GM21529 (cell line): ENCODE data around the gene TEAD4.

Experiments
- ATAC-seq: cut with Tn5 transposase; IDR thresholded peaks from one replicate; pipeline ENCODE4 v1.9.1; 2021; ENCODE audit not compliant: unreplicated experiment

The TEAD4 gene

DNA sequence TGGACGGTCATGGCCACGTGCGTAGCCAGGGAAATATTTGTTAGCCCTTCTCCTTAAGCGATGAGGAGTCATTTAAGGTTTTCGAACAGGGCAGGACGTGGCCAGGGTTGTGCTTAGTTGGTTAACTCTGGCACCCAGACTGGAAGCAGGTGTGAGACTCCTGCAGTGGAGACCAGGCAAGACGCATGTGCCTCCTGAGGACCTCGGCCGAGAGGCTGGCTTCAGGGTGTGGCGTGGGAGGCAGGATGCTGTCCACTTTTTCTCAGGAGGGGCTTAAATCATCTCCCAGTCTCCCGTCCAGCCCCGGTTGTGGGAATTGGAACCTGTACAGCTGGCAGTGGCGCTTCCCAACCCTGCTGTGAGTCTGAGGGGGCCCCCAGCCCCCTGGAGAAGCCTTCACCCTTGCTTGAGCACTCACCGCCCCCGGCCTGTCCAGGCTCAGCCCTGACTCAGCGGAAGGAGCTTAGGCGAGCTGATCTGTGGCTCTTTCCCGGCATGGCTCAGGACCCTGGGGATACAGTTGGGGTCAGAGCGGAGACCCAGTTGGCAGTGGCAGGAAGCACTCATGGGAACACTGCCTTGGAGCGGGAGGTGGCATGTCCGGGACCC is 71.7 kb downstream of the TEAD4 start:
- no peak for ATAC-seq

DNA sequence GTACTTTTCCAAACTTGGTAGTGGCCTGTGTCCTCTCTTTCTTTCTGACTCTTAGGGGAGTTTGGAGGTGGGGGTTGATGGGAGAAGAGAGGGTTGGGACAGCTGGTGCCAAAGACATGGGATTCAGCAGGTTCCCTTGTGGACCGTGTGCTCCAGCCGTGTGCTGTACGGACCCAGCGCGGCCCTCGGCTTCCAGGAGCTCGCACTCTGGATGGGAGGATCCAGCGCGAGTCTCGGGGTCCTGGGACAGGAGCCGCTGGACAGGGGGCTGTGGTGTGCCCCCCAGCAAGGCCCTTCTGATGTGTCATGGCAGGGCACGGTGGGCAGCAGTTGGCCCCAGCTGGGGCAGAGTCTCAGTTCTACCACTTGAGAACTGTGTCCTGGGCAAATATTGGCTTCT is 73.0 kb downstream of the TEAD4 start:
- no peak for ATAC-seq

DNA sequence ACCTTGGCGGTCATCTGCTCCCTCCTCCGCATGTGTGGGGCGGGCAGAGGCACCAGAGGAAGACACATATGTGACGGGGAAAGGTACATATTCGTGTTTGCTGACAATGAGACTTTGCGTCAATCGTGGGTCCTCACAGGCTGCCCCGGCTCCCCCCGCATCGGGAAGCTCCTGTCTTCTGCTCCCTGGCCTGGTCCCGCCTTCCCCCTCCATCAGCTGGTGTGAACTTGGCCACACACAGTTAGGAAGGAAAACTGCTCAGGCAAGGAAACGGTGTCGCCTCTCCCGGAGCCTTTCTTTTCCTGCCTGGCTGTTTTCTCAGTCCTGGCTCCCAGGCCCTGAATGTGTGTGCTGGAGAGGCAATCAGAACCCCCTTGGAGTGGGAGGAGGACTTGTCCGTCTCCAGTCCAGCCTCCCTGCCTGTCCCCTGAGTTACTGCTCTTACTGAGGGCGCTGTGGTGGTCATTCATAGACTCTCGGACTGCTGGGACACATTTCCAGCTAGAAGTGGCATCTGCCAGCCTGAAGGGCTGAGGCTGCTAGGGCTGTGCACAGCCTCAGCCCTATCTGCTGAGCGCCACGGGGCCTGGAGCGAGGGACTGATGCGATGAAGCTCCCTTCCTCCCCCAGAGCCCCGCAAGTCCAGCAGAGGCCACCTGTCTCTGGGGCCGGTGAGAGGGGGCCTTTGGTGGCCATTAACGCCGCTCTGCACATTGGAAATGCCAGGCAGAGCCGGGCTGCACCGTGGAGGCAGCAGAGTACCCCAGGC is 73.8 kb downstream of the TEAD4 start:
- no peak for ATAC-seq

DNA sequence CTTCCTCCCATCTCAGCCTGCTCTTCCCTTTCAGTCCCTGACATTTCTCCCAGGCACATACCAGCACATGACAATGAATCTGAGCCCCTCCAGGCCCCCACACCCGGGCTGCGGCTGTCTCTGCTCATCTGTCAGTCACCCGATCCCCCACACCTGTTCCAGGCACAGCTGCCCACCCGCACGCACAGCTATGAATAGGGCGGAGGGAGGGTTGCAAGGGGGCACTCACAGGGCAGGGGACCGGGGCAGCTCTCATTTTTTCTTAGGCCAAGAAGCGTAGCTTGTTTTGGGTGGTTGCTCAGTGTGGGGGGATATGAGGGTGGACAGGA is 74.3 kb downstream of the TEAD4 start:
- no peak for ATAC-seq

DNA sequence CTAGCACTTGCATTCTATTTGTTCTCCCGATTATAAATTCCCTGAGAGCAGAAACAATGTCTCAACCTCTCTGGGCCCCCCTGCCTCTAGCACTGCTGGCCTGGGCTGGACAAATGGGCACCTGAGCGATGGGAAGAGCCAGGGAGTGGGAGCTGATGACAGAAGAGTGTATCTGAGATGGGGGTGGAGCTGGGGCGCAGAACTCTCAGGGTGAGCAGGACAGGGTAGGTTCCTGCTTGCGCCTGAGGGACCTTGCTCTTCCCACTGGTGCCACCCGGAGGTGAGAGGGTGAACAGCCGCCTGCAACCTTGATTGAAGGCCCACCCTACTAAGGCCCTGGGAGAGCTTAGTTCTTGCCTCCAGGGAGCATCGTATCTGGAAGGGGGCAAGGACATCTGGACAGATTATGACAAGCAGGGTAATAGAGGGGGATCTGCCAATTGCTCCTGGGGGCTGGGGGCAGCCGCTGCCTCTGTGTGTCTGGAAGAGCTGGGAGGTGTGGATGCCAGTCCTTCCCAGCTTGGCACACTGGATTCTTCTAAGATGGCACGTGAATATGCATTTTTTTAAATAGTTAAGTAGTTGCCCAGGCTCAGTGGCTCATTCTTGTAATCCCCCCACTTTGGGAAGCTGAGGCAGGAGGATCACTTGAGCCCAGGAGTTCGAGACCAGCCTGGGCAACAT is 75.0 kb downstream of the TEAD4 start:
- no peak for ATAC-seq

DNA sequence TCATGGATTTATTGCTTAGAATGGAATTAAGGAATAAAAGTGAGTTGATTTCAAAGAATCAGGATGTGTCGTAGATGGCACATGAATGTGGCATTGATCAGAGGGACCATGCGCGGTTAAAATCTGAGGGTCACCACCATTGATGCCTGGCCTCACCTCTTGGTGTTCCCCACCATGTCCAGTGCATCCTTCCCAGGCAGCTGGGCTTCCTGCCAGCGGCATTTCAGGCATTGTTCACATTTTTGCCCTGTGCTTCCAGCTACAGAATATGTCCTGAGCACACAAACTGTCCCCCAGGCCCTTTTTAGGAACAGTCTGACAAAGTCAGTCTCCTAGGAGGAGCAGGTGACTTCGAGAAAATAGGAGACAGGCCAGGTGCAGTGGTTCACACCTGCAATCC is 76.0 kb downstream of the TEAD4 start:
- no peak for ATAC-seq

DNA sequence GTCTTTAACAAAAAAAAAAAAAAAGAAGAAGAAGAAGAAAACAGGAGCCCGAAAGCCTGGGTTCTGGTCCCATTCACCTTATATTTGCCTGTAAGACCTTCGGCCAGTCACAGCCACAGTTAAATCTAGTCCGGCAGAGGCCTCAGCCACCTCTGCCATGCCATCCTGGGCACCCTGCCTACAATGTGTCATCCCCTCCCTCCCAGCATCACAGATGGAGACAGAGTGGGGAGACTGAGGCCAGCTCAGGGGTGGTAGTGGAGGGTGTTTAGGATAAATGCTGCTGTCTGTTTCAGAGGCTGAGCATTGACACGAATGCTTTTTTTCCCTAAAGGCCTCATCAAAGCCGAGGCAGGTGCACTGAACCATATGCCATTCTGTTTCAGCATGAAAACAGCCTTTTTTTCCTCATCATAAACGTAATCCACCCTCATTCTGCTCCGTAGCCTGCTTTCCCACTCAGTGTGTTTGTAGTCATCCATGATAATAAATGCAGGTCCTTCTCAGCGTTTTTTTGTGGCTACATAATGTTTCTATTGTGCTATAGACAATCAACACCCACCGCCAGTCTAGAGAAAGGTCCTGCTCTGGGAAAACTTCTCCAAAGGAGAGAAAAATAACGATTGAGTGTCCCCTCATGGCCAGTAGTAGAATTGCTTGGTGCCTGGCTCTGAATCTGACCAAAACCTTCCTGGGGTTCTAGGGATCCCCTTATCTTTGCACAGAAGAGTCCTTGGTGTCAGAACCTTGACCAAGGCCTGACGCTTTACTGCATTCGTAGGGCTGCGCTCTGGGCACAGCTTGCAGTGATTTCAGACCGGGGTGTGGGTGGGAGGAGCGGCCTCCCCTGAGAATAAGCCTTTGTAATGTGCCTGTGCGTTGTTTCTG is 76.9 kb downstream of the TEAD4 start:
- ATAC-seq, result no peak

DNA sequence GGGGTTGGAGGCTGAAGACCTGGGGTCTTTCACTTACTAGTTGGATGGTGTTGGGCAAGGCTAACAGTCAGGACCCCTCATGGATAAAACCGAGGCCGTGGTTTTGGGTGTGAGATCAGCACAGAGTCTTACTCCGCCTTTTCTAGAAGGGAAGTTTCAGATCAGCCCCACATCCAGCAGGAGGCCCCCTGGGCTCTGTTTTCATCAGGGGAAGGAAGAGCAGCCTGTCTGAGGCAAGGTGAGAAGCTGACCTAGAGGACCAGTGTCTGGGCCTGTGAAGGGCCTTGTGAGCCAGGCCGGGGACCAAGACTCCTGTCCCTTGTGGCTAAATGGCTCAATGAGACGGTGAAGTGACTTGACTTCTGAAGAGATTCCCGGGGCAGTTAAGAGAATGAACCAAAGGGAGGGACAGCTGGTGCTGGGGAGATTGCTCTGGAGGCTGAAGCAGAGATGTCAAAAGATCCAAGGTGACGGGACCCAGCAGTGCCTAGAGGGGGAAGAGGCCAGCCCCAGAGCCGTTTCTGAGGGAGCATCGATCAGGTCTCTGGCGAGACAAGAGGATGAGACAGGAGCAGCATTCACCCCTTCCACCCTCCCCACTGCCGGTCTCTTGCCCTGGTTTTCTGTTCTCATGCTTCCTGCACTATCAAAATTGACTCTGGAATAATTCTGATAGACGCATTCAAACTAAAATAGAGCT is 77.9 kb downstream of the TEAD4 start:
- no peak for ATAC-seq

DNA sequence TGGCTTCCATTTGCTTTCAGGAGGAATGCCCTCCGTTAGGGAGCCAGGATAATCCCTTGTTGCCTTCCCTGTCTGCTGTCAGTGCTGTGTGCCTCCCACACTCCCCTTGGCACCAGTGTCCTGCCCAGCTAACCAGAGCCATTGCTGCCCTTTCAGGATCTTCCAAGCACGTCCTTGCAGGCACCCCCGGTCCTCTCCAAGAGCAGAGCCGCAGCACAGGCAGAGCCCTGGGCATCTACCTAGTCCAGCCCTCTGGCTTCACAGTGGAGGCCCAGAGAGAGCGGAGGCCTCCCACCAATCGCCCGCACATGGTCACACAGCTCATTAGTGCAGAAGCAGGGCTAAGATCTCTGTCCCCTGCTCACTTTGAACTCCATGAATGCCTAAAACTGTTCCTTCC is 79.0 kb downstream of the TEAD4 start:
- ATAC-seq, result no peak

DNA sequence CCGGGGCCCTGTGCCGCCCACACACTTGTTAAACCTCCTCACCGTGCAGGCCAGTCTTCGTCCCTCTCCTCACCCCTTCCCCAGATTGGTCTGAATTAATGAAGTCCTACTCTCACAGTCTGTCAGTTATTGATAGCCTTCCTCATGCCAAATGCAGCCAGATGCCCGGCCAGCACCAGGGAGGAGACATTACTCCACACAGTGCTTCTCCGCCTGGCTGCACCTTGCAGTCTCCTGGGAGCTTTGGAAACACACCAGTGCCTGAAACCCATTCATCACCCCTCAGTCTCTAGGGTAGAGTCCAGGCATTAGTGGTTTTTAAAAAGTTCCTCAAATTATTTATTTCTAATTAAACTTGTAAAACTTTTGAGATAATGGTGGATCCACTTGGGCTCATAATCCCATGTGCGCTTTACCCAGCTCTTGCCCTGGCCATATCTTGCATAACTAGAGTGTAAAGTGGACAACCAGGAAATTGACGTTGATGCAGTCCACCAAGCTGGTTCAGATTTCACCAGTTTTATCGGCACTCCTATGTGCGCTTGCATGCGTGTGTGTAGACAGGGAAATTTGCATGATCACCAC is 79.8 kb downstream of the TEAD4 start:
- ATAC-seq, result no peak

DNA sequence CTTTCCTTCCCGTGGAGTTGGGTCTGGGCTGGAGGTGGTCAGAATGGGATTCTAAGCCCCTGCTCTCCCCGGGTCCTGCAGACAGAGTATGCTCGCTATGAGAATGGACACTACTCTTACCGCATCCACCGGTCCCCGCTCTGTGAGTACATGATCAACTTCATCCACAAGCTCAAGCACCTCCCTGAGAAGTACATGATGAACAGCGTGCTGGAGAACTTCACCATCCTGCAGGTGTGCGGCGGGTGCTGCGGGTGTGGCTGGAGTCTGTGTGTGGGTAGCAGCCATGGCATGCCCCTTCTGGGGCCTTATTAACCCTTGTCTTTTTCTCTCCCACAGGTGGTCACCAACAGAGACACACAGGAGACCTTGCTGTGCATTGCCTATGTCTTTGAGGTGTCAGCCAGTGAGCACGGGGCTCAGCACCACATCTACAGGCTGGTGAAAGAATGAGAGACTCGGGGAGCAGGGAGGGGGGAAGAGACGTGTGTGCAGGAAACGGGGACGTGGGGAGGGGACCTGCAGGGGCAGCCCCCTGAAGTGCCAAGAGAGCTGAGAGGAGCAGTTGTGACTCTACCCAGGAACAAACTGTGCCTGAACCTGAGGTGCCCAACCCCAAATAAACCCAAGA is 80.9 kb downstream of the TEAD4 start:
- ATAC-seq, result no peak

DNA sequence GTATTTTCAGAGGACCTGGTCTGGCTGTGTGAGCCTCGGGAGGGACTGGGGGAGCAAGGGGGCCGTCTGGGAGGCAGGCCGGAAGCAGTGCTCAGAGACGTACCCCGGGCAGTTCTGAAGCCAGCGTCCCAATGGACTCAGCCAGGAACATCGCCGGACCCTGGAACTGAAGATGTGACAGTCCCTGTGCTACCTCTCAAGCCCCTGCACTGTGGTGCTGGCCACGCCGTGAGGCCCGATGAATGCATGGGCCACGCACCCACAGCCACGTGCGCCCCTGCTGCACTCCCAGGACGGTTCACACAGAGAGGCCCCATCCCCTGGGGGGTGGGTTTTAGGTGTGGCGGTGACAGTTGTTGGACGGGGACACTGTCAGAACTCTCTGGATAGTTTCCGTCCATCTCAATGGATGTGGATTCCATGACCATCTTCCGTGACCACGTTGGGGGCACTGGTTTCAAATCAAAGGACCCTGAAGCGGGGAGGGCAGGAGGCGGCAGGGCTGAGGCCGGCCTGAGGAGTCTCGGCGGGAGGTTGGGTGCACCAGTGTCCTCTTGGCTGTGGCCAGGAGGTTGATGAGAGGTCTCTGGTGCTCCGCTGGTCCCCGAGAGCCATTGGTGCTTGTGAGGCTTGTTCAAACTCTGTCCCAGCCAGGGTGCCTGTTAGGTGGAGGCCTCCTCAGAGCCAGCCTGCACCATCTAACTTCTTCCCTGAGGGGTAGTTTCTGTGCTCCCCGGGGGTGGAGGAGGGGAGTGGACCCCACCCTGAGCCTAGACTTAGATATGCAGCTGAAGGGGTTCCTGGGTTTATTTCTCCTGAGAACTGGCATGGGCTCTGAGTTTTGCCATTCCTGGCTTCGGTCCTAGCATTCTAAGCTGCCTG is 81.7 kb downstream of the TEAD4 start:
- no peak for ATAC-seq

DNA sequence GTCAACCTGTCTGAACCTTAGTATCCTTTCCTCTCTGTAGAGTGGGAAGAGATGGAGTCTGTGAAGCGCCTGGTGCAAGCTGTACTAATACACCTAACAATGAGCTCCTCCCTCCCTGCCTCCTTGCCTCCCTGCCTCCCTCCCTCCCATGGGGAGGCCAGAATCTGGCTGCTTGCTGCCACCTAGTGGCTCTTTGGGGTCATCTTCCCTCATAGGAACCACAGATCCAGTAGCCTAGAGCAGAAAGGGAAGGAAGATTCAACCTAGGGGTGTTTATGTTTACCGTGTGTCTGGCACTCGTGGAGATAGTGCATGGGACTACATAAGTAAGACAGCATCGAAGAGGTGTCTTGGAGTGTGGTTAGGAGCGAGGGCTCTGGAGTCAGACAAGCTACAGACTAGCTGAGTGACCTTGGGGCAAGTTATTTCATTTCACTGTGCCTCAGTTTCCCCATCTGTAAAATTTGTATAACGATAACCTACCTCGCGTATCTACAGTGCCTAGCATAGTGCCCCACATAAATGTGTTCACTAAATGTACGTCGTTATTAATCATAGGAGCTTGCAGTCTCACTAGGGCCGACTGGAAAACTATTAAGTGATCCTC is 82.5 kb downstream of the TEAD4 start:
- ATAC-seq, result peak; percentile 83

DNA sequence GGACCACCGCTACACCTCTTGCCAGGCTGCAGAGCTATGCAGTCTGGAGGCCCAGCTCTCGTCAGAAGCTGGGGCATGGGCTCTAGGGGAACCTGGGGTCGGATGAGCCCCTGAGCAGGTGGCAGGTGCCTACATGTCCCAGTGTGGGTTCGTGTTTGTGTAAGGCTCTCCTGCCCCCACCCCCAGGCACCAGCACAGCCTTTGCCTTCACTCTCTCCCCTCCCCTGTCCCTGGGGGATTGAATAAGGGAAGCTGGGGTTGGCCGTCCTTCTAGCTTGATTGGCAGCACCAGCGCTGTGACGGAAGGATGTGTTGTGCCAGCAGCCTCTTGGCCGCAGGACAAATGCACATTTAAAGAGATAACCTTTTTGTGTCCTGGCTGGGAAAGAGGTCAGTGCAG is 83.2 kb downstream of the TEAD4 start:
- ATAC-seq, result no peak

DNA sequence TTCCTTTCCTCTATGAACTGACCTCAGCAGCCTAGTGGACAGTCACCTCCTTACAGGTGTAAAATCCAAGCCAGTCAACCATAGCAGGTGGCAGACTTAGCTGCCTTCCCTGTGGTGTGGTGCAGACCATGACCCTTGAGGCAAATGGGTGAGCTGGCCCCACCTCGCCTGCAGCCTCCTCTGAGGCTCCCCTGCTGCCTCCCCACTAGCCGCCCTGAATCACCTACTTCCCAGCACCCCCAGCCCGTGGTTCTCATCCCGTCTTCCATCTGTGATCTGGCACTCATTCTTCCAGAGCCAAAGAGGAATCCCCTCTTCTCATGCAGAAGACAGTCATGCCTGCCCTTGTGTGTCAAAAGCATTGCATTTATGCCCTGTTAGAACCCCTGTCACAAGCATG is 83.6 kb downstream of the TEAD4 start:
- no peak for ATAC-seq

DNA sequence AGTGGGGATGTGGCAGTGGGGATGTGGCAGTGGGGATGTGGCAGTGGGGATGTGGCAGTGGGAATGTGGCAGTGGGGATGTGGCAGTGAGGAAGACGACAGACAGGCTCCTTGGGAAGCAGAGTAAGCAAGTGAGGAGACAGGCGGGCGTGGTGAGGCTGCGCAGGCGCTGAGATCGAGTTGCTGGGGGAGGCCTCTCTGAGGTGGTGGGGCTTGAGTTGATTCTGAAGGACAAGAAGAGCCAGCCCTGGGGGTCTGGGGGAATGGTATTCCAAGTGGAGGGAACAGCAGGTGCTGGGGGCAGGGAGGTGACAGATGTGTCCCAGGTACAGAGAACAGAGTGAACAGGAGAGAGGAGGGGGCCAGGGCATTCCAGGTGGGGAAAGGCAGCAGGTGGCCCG is 84.2 kb downstream of the TEAD4 start:
- ATAC-seq, result no peak

DNA sequence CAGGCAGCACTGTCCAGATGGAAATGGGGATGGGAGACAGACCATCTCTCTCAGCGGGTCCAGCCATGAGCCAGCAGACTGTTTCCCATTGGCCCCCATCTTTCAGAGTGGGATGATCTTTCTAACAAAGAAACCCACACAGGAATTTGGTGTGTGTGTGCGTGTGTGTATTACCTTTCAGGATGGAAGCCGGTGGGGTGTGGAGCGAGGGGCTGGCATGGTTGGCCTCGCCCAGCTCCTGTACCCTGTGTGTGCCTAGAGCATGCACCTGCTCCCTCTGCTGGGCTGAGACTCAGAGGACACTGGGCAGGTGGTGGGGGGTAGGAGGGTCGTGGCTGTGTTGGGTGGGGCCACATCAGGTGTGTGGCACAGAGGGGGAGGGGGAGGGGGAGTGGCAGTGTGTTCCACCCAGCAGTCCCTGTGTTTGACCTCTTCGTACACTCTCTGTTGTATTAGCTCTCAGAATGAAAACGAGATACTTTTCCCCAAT is 85.0 kb downstream of the TEAD4 start:
- ATAC-seq, result no peak

DNA sequence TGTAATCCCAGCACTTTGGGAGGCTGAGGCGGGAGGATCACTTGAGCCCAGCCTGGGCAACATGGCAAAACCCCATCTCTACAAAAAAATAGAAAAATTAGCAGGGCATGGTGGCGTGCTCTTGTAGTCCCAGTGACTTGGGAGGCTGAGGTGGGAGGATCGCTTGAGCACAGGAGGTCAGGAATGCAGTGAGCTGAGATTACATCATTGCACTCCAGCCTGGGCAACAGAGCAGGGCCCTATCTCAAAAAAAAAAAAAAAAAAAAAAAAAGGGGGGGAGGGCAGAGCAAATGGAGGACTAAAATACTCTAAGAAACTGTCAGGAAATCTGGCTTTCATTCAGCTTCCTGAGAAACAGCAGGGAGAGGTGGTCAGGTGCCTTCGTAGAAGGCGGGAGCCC is 86.3 kb downstream of the TEAD4 start:
- ATAC-seq, result no peak

DNA sequence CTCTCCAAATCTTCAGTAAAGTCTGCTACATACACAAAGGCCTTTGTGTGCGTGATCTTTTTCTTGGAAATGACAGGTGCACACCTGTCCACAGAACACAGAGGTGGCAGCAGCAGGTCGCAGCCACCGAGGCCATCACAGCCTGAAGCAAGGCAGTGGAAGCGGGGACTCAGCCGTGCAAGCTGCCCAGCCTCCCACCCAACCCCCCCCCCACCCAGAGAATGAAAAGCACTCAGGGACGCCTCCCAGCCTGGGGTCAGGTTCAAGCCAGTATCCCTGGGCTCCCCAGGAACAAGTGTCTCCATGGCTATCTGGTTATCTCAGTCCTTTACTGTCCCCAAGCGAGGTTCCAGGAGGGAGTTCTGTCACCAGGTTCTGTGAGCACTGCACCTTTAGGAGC is 86.8 kb downstream of the TEAD4 start:
- no peak for ATAC-seq
